WTC11 (cell line): ENCODE results near the gene ADAMTS9.

Experiments
- ATF2 ChIP-seq: sonication (generic); formaldehyde crosslinking; IDR thresholded peaks from 2 replicates; pipeline ENCODE4 v1.8.1; 2022; ENCODE audit warnings: low read depth, missing genetic modification reagents, borderline replicate concordance
- KAT7 ChIP-seq: sonication (generic); formaldehyde crosslinking; IDR thresholded peaks from 2 replicates; pipeline ENCODE4 v1.8.1; 2023; ENCODE audit warnings: missing genetic modification reagents, mild to moderate bottlenecking, borderline replicate concordance
- MXD4 ChIP-seq: fragments of 250-450 bp; sonication (Bioruptor Pico); IDR thresholded peaks from 2 replicates; pipeline ENCODE4 v1.8.0; 2021; ENCODE audit warnings: mild to moderate bottlenecking, moderate library complexity, borderline replicate concordance
- SP1 ChIP-seq: sonication (generic); formaldehyde crosslinking; conservative IDR thresholded peaks from 2 replicates; pipeline ENCODE4 v1.8.1; 2022; ENCODE audit warnings: missing genetic modification reagents
- TEAD4 ChIP-seq: sonication (generic); formaldehyde crosslinking; IDR thresholded peaks from 2 replicates; pipeline ENCODE4 v1.8.0; 2022; ENCODE audit warnings: mild to moderate bottlenecking, missing genetic modification reagents
- USF2 ChIP-seq: sonication (generic); formaldehyde crosslinking; IDR thresholded peaks from 2 replicates; pipeline ENCODE4 v1.8.1; 2023; ENCODE audit warnings: mild to moderate bottlenecking, missing genetic modification reagents, moderate library complexity
- TF ChIP-seq, protein P1 (sequence below): sonication (generic); formaldehyde crosslinking; IDR thresholded peaks from 2 replicates; pipeline ENCODE4 v1.8.0; 2022; ENCODE audit warnings: mild to moderate bottlenecking, missing genetic modification reagents
- TF ChIP-seq, protein P2 (sequence below): fragments of 200-600 bp; IDR thresholded peaks from 2 replicates; pipeline ENCODE4 v1.8.0; 2022; ENCODE audit warnings: antibody characterized with exemption
- TF ChIP-seq, protein P3 (sequence below): sonication (generic); formaldehyde crosslinking; IDR thresholded peaks from 2 replicates; pipeline ENCODE4 v1.8.0; 2022; ENCODE audit warnings: missing genetic modification reagents

GRCh38 chr3:64514889-64515288, 172.9 kb downstream of the ADAMTS9 start:
- TF ChIP-seq, protein P1, sequence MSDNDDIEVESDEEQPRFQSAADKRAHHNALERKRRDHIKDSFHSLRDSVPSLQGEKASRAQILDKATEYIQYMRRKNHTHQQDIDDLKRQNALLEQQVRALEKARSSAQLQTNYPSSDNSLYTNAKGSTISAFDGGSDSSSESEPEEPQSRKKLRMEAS (CRISPR knock-in tag) = no peak
- TF ChIP-seq, protein P2, sequence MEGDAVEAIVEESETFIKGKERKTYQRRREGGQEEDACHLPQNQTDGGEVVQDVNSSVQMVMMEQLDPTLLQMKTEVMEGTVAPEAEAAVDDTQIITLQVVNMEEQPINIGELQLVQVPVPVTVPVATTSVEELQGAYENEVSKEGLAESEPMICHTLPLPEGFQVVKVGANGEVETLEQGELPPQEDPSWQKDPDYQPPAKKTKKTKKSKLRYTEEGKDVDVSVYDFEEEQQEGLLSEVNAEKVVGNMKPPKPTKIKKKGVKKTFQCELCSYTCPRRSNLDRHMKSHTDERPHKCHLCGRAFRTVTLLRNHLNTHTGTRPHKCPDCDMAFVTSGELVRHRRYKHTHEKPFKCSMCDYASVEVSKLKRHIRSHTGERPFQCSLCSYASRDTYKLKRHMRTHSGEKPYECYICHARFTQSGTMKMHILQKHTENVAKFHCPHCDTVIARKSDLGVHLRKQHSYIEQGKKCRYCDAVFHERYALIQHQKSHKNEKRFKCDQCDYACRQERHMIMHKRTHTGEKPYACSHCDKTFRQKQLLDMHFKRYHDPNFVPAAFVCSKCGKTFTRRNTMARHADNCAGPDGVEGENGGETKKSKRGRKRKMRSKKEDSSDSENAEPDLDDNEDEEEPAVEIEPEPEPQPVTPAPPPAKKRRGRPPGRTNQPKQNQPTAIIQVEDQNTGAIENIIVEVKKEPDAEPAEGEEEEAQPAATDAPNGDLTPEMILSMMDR = no peak
- TF ChIP-seq MXD4 (CRISPR knock-in tag) (no peak), ATF2 (CRISPR knock-in tag) (no peak), USF2 (CRISPR knock-in tag) (peak; percentile 66), TEAD4 (CRISPR knock-in tag) (no peak), KAT7 (CRISPR knock-in tag) (no peak), SP1 (CRISPR knock-in tag) (no peak)
- TF ChIP-seq, protein P3, sequence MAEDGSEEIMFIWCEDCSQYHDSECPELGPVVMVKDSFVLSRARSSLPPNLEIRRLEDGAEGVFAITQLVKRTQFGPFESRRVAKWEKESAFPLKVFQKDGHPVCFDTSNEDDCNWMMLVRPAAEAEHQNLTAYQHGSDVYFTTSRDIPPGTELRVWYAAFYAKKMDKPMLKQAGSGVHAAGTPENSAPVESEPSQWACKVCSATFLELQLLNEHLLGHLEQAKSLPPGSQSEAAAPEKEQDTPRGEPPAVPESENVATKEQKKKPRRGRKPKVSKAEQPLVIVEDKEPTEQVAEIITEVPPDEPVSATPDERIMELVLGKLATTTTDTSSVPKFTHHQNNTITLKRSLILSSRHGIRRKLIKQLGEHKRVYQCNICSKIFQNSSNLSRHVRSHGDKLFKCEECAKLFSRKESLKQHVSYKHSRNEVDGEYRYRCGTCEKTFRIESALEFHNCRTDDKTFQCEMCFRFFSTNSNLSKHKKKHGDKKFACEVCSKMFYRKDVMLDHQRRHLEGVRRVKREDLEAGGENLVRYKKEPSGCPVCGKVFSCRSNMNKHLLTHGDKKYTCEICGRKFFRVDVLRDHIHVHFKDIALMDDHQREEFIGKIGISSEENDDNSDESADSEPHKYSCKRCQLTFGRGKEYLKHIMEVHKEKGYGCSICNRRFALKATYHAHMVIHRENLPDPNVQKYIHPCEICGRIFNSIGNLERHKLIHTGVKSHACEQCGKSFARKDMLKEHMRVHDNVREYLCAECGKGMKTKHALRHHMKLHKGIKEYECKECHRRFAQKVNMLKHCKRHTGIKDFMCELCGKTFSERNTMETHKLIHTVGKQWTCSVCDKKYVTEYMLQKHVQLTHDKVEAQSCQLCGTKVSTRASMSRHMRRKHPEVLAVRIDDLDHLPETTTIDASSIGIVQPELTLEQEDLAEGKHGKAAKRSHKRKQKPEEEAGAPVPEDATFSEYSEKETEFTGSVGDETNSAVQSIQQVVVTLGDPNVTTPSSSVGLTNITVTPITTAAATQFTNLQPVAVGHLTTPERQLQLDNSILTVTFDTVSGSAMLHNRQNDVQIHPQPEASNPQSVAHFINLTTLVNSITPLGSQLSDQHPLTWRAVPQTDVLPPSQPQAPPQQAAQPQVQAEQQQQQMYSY (CRISPR knock-in tag) = no peak
